ENCODE results near the gene RAMP1.

Gene RAMP1

DNA sequence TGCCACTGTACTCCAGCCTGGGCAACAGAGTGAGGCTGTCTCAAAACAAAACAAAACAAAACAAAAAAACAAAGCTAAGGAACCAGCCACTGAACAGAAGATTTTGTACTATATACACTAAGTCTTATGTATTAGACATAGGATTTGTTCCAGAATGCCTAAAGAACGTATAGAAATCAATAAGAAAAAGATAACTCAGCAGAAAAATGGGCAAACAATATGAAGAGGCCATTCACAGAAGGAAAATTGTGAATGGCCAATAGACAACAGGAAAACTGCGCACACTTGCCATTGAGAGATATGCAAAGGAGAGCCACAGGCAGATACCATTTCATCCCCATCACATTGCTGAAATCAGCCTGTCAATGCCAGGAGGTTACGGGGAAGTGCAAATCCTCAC lies 92.5 kb downstream of the RAMP1 start:
- DNase-seq (ENCODE audit: low read depth), result no peak

DNA sequence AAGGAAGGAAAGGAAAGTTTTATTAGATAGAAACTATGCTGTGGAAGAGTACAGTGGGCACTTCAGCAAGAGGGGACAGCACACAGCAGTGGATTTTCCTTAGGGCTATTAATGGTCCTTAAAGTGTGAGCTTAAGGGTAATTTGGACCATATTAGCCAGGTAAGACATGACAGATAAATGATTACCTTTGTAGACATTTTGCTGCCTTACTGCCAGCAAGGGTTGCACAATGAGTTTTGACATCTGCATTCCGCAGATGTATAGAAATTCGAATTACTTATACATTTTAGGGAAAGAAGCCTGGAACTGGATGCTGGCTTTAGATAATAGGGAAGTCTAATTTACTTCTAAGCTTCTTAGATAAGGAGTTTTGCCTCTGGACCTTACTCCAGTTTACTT lies 93.4 kb downstream of the RAMP1 start:
- DNase-seq (ENCODE audit: low read depth), result no peak

DNA sequence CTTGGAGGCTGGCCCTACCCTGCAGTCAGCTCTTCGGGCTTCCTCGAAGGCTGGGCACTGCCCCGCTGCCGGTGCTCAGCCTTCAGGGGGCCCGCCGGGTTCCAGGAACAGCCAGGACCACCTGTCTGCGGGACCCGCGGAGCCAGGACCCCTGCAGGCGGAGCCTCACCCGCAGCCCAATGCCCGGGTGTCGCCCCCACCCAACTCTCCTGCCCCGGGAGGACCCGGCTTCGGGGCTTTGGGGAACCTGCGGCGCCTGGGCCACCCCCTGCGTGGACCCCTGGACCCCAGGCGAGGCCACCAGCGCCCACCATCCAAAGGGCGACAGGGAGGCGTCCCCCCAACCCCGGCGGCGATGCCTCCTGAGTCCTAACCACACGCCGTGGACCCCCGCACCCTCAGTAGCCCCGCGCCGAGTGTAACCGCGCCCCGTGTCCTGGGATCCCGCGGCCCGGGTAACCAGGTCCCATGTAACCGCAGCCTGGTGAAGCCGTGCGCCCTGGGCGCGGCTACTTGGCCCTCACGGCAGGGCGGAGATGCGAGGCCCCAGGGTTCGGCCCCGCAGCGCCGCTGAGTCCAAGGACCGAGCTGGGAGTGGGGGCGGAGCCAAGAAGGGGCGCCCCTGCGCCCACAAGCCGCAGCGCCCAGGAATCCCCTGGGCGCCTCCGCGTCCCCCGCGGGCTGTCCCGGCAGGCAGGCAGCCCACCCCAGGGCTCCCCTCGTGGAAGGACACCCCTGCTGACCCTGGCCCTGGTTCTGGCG lies 96.4 kb downstream of the RAMP1 start:
- DNase-seq (ENCODE audit: low read depth), result no peak

DNA sequence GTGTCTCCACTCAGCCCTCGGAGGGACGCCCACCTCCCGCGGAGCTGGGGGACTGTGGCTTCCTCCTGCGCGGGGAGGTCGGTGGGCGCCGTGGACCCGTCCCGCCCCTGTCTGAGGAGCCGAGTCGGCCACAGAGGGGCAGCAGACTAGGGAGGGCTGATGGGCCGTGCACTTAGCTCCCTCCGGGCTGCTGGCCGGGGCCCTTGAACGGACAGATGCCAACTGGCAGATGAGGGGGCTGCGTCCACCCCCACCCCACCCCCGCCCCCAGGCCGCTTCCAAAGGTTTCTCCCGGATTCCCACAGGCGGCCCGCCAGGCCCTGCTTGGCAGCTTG lies 96.9 kb downstream of the RAMP1 start:
- no peak for DNase-seq (ENCODE audit: low read depth)

DNA sequence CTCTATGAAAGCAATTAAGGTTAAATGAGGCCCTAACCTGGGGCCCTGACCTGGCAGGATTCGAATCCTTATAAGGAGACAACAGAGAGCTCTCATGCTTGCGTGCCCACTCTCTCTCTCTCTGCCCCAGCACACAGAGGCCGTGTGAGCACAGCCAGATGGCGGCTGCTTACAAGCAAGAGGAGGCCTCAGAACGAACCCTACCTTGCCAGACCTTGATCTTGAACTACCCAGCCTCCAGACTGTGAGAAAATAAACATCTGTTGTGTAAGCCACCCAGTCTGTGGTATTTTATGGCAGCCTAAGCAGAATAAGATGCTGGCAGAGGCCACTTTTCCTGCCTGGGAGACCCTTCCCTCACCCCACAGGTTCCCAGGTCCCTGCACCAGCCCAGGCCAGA lies 102.2 kb downstream of the RAMP1 start:
- DNase-seq (ENCODE audit: low read depth), result no peak
